ENCODE data around the gene PRKG1.

GRCh38 chr10:51894771-51895578 lies 820.7 kb downstream of the PRKG1 start:
- TF ChIP-seq CTCF (IDR thresholded peaks at IDR 0.05; ENCODE audit: borderline replicate concordance, extremely low read depth, low read length, poor library complexity, severe bottlenecking) (no peak), EZH2 (IDR thresholded peaks at IDR 0.05; ENCODE audit: borderline replicate concordance, low read depth, low read length, severe bottlenecking) (no peak)
